H1 (cell line): Measurements from ENCODE around the gene HSPA5. TPM values are rescaled to one million over a fixed set of nuclear protein-coding genes. Genes with fewer than 3 reads are reported as not detected.

Experiments
- CEBPB ChIP-seq: IDR thresholded peaks from 2 replicates; pipeline ENCODE4 v1.6.1; 2012; ENCODE audit warnings: low read depth, low read length
- EP300 ChIP-seq, 2 experiments: IDR thresholded peaks; 1 replicate in 1 of 2; 2 replicates in 1 of 2; pipeline ENCODE4 v1.6.1; 2011 to 2012; ENCODE audit warnings: low read depth in 2 of 2, low read length in 2 of 2, mild to moderate bottlenecking in 2 of 2, borderline replicate concordance in 1 of 2, inconsistent platforms in 1 of 2, moderate library complexity in 1 of 2
- GABPA ChIP-seq: IDR thresholded peaks from 2 replicates; pipeline ENCODE4 v1.6.1; 2011; ENCODE audit warnings: mild to moderate bottlenecking, low read length, moderate library complexity, borderline replicate concordance; ENCODE audit not compliant: insufficient read depth
- GTF2F1 ChIP-seq: IDR thresholded peaks from 2 replicates; pipeline ENCODE4 v1.6.1; 2012; ENCODE audit warnings: low read depth, low read length, improper control_type of control experiment, borderline replicate concordance
- HDAC6 ChIP-seq: IDR thresholded peaks from one replicate; pipeline ENCODE4 v1.7.1; 2012; ENCODE audit warnings: low read depth, mild to moderate bottlenecking, inconsistent platforms, low read length, moderate library complexity
- KDM4A ChIP-seq: IDR thresholded peaks from one replicate; pipeline ENCODE4 v1.7.1; 2012; ENCODE audit warnings: low read depth, mild to moderate bottlenecking, moderate library complexity, low read length, inconsistent platforms; ENCODE audit not compliant: severe bottlenecking
- SIN3A ChIP-seq, 2 experiments: IDR thresholded peaks in 1 of 2; conservative IDR thresholded peaks in 1 of 2; 2 replicates each; pipeline ENCODE4 v1.6.1; 2011 to 2012; ENCODE audit warnings: low read length in 2 of 2, improper control_type of control experiment in 1 of 2, low read depth in 1 of 2, mild to moderate bottlenecking in 1 of 2
- SP4 ChIP-seq: IDR thresholded peaks from 2 replicates; pipeline ENCODE4 v1.6.1; 2012; ENCODE audit warnings: low read length, inconsistent platforms
- TAF7 ChIP-seq: optimal IDR thresholded peaks from 2 replicates; pipeline ENCODE3; 2011; ENCODE audit warnings: low read depth, mild to moderate bottlenecking, inconsistent platforms, low read length, moderate library complexity, borderline replicate concordance
- TBP ChIP-seq: IDR thresholded peaks from 2 replicates; pipeline ENCODE4 v1.6.1; 2011; ENCODE audit warnings: low read depth, low read length, improper control_type of control experiment
- TCF12 ChIP-seq: IDR thresholded peaks from 2 replicates; pipeline ENCODE4 v1.6.1; 2011; ENCODE audit warnings: low read depth, mild to moderate bottlenecking, low read length
- TEAD4 ChIP-seq: IDR thresholded peaks from 2 replicates; pipeline ENCODE4 v1.6.1; 2012; ENCODE audit warnings: low read depth, low read length, inconsistent platforms, mixed read lengths
- YY1 ChIP-seq: IDR thresholded peaks from 2 replicates; pipeline ENCODE4 v1.6.1; 2011; ENCODE audit warnings: low read depth, mild to moderate bottlenecking, low read length
- ZNF274 ChIP-seq: IDR thresholded peaks from 2 replicates; pipeline ENCODE4 v1.7.0; 2012; ENCODE audit warnings: low read length, borderline replicate concordance; ENCODE audit errors: extremely low read depth
- polyA plus RNA-seq, 7 experiments: library from polyadenylated mRNA; depleted of rRNA in 3 of 7; stranded (reverse) in 5 of 7; unstranded in 2 of 7; fragments of >200 nt in 5 of 7; fragments of 200-250 nt in 2 of 7; gene quantifications; 1 replicate in 5 of 7; 2 replicates in 1 of 7; 4 replicates in 1 of 7; pipeline versions ENCODE4 v1.2.1 to v1.2.3, GENCODE V29; 2011 to 2013; ENCODE audit warnings: missing spikeins in 2 of 7, mixed read lengths in 2 of 7
- total RNA-seq: library from RNA; stranded (reverse); fragmentation: NEBNext Ultra II Directional; extraction: Animal tissue kit (Norgen Biotek cat#: 25700); gene quantifications from 2 replicates; pipeline ENCODE4 v1.2.1, GENCODE V29; 2021
- TF ChIP-seq, protein P1 (sequence below): IDR thresholded peaks from 2 replicates; pipeline ENCODE4 v1.6.1; 2012; ENCODE audit warnings: inconsistent platforms
- TF ChIP-seq, protein P2 (sequence below), 3 experiments: IDR thresholded peaks; 1 replicate in 2 of 3; 2 replicates in 1 of 3; pipeline versions ENCODE4 v1.5.1 to v1.6.1; 2011; ENCODE audit warnings: low read length in 3 of 3, mild to moderate bottlenecking in 3 of 3, inconsistent platforms in 2 of 3, low read depth in 1 of 3, moderate library complexity in 1 of 3; ENCODE audit not compliant: insufficient read depth in 1 of 3; ENCODE audit errors: control extremely low read depth in 1 of 3
- TF ChIP-seq, protein P3 (sequence below): IDR thresholded peaks from 2 replicates; pipeline ENCODE4 v1.6.1; 2012; ENCODE audit warnings: inconsistent platforms

HSPA5 gene
- total and polyA plus RNA-seq, 2 of the 8 experiments (the other 6 are each of a cell fraction or from before 2014, with no cell fraction given): 91.3 to 352 TPM

DNA sequence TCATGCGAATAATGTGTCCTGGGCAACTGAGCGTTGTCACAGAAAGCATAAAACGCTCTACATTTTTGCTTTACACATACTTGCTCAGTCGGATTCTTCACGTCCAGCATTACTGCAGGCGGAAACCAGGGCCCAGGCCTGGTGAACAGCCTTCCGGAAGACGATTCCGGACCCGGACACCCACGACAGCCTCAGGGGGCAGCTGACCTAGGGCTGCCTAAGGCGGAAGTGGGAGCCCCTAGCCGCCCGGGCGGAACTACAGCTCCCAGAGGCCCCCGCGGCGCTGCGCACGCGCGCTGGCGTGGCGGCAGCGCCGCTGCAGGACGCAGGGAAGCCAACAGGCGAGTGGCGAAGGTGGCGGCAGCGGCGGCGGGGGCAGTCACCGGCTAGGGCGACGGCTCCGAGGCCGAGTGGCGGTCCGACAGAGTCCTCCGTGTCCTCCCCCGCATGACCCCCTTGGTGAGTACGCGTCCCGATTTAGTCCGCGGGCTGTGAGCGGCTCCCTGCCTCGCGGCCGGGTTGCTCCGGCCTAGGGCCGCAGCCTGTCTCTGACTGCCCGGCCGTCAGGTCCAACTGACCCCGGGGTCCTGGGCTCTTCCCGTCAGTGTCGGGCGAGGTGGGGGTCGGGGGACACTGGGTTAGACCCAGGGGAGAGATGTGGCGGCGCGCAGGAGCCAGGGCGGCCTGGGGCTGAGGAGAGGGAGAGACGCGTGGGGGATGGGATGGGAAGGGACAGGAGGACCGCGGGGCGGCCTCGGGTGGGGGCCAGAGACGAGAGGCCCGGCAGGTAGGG is 20.6 kb upstream of the HSPA5 start, which contains the start of gene GAPVD1 (continued):
- TF ChIP-seq HDAC6 (no peak), EP300 (IDR thresholded peaks at IDR 0.05; ENCODE audit: borderline replicate concordance in 1 of 2, low read depth in 2 of 2, low read length in 2 of 2) (no peak), YY1 (peak; percentile 17; the same call in 1 of the 2 replicates), CEBPB (no peak), TAF7 (no peak), TCF12 (no peak), GTF2F1 (no peak), SP4 (0 out of 2 replicates have a peak, but pooled peaks have one; percentile 47), TEAD4 (no peak), ZNF274 (no peak), TBP (peak; percentile 50; the same call in 1 of the 2 replicates), GABPA (peak; percentile 72; the same call in 1 of the 2 replicates), KDM4A (peak; percentile 86), SIN3A (conservative IDR thresholded peaks at IDR 0.05 in 1 of 2, IDR thresholded peaks at IDR 0.05 in 1 of 2; ENCODE audit: low read depth in 1 of 2, low read length in 2 of 2) (peak in 1 of 2 experiments; percentile 86; a peak in 1 of 4 replicates)
- TF ChIP-seq, protein P1, sequence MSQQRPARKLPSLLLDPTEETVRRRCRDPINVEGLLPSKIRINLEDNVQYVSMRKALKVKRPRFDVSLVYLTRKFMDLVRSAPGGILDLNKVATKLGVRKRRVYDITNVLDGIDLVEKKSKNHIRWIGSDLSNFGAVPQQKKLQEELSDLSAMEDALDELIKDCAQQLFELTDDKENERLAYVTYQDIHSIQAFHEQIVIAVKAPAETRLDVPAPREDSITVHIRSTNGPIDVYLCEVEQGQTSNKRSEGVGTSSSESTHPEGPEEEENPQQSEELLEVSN: no peak
- TF ChIP-seq, protein P2, sequence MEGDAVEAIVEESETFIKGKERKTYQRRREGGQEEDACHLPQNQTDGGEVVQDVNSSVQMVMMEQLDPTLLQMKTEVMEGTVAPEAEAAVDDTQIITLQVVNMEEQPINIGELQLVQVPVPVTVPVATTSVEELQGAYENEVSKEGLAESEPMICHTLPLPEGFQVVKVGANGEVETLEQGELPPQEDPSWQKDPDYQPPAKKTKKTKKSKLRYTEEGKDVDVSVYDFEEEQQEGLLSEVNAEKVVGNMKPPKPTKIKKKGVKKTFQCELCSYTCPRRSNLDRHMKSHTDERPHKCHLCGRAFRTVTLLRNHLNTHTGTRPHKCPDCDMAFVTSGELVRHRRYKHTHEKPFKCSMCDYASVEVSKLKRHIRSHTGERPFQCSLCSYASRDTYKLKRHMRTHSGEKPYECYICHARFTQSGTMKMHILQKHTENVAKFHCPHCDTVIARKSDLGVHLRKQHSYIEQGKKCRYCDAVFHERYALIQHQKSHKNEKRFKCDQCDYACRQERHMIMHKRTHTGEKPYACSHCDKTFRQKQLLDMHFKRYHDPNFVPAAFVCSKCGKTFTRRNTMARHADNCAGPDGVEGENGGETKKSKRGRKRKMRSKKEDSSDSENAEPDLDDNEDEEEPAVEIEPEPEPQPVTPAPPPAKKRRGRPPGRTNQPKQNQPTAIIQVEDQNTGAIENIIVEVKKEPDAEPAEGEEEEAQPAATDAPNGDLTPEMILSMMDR (IDR thresholded peaks at IDR 0.05; ENCODE audit: control extremely low read depth in 1 of 3, insufficient read depth in 1 of 3, low read depth in 1 of 3, low read length in 3 of 3): peak; percentile 46 to 57 (median 54)
- TF ChIP-seq, protein P3, sequence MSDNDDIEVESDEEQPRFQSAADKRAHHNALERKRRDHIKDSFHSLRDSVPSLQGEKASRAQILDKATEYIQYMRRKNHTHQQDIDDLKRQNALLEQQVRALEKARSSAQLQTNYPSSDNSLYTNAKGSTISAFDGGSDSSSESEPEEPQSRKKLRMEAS: no peak; the same call in 1 of the 2 replicates
- TF ChIP-seq, all 59 proteins: peak for 17
